ENCODE data around the gene CPLX1. TPM values are rescaled to one million over a fixed set of nuclear protein-coding genes. Genes with fewer than 3 reads are reported as not detected.
A peak's percentile ranks its signal among the peaks of the same experiment; 100 is the strongest.
"Not testable (repeated sequence)": the region's sequence is repeated elsewhere in the genome, so short reads cannot be mapped to it uniquely, and the experiment has no call there.

Gene CPLX1
- total RNA-seq, 4 donors from 2014 or later: 1.8 to 2.4 (median 2.4) TPM; not detected in 1

DNA sequence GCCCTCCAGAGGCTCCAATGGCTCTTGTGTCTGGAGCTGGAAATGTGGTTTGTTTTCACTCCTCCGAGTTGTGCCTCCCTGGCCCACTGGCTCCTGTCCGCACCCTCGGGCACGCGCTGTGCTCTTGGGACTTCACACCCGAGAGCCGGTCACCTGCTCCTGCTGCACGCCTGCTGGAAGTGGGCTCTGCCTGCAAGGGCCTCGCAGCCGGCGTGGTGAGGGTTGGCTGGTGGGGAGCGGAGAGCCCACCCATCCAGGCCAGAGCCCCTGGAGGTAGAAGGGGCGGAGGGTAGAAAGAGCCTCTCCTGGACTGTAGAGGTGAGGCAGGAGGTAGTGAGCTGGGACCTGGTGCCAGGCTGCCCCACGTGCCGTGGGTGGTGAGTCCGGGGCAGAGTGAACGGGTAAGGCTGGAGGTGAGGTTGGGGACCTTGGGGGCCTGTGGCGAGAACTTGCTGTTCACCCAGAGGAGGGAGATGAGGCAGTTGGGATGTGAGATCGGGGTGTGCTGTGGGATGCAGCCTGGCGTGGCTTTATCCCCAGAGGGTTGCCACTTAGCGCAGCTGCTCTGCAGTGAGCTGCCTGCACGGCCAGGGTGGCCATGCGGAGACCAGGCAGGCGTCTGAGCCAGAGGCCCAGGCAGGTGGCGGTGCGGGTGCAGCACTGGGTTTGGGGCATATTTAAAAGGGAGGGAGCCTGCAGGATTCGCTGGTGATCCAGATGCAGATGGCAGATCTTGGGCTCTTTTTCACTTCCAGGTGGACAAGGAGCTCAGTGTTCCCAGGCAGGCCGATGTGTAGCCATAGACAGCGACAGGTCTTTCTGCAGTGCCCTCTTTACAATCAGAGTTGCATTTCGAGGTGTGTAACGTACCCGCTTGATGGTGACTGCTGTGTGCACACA is 71.5 kb downstream of the CPLX1 start:
- peaks cover 0 to 87% (median 6%) of the 10 kb centered on the region in 3 donors for H3K36me3 ChIP-seq
- no peaks in the 10 kb centered on the region for H3K27me3 ChIP-seq

DNA sequence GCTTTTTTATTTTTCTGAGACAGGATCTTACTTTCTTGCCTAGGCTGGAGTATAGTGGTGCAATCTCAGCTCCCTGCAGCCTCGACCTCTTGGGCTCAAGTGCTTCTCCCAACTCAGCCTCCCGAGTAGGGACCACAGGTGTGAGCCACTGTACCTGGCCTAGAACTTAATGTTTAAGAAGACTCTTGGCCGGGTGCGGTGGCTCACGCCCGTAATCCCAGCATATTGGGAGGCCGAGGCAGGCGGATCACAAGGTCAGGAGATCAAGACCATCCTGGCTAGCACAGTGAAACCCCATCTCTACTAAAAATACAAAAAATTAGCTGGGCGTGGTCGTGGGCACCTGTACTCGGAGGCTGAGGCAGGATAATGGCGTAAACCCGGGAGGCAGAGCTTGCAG is 72.7 kb downstream of the CPLX1 start:
- not testable (repeated sequence) for H3K27ac ChIP-seq; H3K4me3 ChIP-seq; H3K4me1 ChIP-seq; H3K27me3 ChIP-seq; DNase-seq (ENCODE audit: low spot score in 2 of 2)
- WGBS, 2 donors: 96 to 97% methylated on average over 13 of the region's 13 CpGs
- Histone ChIP-seq H3K36me3 (peaks cover 3 to 96% (median 6%) of the 10 kb centered on the region in 3 donors), H3K9me3 (peaks cover 0 to 43% (median 0%) of the 10 kb centered on the region in 4 donors)

More for the DNA sequence above, 71.5 kb downstream of the CPLX1 start:
- WGBS, 2 donors: 92 to 96% methylated on average over 27 to 32 of the region's 32 CpGs
- peaks cover 0 to 8% (median 4%) of the 10 kb centered on the region in 4 donors for H3K4me1 ChIP-seq
- no peak for DNase-seq (ENCODE audit: low spot score in 2 of 2)
- no peak overlapping the region for H3K27ac ChIP-seq
- H3K9me3 ChIP-seq: peaks cover 0 to 40% (median 0%) of the 10 kb centered on the region in 4 donors
- no peak for TF ChIP-seq POLR2A (IDR thresholded peaks at IDR 0.05)
- no peak overlapping the region for H3K4me3 ChIP-seq

DNA sequence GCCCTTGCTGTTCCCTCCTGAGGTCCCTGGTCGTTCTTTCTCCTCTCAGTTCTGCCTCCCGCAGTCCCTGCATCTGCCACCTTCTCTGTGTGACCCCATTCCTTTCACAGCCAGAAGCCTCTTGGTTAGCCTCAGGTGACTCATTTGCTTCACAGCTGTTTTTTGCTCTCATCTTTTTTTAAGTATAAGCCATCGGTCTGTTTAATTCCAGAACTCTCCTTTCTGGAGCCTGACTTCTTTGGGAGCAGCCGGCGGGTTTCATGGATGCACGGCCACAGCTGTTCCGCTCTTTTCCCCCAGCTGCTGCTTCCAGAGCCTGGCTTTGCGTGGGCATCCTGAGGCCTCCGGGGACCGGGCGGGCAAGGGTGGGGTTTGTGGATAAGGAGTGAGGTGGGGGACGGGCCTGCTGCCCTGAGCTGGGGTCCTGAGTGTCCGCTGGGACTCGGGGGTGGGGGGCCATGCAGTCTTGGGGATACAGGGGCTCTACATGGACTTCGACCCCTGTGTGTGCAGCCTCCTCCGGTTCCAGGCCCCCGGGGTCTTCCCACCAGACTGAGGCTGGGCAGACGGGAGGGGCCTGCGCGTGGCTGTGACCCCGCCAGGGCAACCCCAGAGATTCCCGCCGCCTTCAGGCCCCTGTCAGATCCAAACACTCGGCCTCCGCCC is 73.6 kb downstream of the CPLX1 start:
- 89 to 92% methylated on average over 19 to 25 of the region's 25 CpGs for WGBS, 2 donors
- peaks cover 3 to 95% (median 6%) of the 10 kb centered on the region in 3 donors for H3K36me3 ChIP-seq

DNA sequence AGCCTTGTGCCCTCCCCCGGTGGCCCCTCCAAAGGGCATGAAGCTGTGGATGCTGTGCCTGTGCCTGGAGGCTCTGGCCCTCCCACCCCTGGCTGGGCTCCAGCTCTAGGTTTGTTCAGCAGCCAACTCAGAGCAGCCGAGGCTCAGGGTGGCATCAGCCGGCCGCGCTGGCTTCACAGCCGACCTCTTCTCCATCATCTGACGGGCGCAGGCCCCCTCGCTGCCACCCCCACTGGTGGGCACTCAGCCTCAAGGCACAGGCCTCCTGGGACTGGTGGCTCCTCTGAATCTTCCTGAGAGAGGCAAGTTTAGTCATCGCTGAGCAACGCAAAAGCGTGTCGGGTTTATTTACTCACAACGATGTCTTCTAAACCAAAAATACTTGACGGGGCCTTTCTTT is 74.3 kb downstream of the CPLX1 start:
- H3K36me3 ChIP-seq: peaks cover 3 to 88% (median 6%) of the 10 kb centered on the region in 3 donors
- H3K27ac ChIP-seq: no peak overlapping the region
- peaks cover 0 to 8% (median 4%) of the 10 kb centered on the region in 4 donors for H3K4me1 ChIP-seq
- TF ChIP-seq, protein P1, sequence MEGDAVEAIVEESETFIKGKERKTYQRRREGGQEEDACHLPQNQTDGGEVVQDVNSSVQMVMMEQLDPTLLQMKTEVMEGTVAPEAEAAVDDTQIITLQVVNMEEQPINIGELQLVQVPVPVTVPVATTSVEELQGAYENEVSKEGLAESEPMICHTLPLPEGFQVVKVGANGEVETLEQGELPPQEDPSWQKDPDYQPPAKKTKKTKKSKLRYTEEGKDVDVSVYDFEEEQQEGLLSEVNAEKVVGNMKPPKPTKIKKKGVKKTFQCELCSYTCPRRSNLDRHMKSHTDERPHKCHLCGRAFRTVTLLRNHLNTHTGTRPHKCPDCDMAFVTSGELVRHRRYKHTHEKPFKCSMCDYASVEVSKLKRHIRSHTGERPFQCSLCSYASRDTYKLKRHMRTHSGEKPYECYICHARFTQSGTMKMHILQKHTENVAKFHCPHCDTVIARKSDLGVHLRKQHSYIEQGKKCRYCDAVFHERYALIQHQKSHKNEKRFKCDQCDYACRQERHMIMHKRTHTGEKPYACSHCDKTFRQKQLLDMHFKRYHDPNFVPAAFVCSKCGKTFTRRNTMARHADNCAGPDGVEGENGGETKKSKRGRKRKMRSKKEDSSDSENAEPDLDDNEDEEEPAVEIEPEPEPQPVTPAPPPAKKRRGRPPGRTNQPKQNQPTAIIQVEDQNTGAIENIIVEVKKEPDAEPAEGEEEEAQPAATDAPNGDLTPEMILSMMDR (IDR thresholded peaks at IDR 0.05): no peak
- no peak for TF ChIP-seq EP300 (IDR thresholded peaks at IDR 0.05)
- TF ChIP-seq POLR2A (IDR thresholded peaks at IDR 0.05): no peak
- WGBS, 2 donors: 89 to 92% methylated on average over 11 to 15 of the region's 15 CpGs
- no peak for DNase-seq (ENCODE audit: low spot score in 2 of 2)
- no peaks in the 10 kb centered on the region for H3K27me3 ChIP-seq
- no peak overlapping the region for H3K4me3 ChIP-seq
- peaks cover 0 to 37% (median 0%) of the 10 kb centered on the region in 4 donors for H3K9me3 ChIP-seq

More for the DNA sequence above, 73.6 kb downstream of the CPLX1 start:
- H3K4me3 ChIP-seq: no peak overlapping the region
- H3K27me3 ChIP-seq: no peaks in the 10 kb centered on the region
- peaks cover 0 to 8% (median 4%) of the 10 kb centered on the region in 4 donors for H3K4me1 ChIP-seq
- DNase-seq (ENCODE audit: low spot score in 2 of 2): no peak
- H3K27ac ChIP-seq: no peak overlapping the region
- H3K9me3 ChIP-seq: peaks cover 0 to 42% (median 0%) of the 10 kb centered on the region in 4 donors
- TF ChIP-seq, protein P1 (IDR thresholded peaks at IDR 0.05): no peak
- no peak for TF ChIP-seq EP300 (IDR thresholded peaks at IDR 0.05)
- TF ChIP-seq POLR2A (IDR thresholded peaks at IDR 0.05): no peak

DNA sequence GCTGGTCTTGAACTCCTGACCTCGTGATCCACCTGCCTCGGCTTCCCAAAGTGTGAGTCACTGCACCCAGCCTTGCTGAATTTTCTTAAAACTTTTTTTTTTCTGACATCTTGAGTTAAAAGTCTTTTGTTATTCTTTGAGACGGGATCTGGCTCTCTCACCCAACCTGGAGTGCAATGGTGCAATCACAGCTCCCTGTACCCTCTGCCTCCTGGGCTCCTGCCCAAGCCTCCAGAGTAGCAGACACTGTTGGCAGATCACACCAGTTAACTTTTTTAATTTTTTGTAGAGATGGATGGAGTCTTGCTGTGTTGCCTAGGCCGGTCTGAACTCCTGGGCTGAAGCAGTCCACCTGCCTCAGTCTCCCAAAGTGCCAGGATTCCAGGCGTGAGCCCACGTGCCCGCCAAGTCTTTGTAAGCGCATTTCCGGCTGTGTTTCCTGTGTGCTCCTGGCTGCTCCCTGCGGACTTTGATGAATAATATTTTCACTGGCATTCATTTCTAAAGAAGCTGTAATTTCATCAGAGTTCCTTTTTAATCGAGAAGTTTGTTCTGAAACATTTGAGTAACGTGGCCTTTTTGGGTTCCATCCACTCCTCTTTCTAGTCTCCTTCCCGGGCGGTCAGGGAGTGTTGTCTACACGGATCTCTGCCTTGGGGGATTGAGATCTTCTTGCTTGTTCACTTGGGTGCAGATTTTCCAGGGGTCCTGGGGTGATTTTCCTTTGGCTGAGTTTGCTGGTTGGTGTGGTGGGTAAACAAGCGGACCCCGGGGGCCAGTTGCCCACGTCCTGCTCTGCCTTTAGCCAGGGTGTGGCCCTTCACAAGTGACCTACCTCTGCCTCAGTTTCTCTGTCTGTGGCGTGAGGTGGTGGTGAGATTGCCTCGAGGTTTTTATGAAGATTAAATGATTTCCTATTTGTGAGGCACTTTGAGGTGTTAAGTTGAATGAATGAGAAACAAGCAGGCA is 75.9 kb downstream of the CPLX1 start:
- H3K4me3 ChIP-seq: no peak overlapping the region
- peak; percentile 51 to 68 for DNase-seq (ENCODE audit: low spot score in 2 of 2)
- peaks cover 3 to 71% (median 6%) of the 10 kb centered on the region in 3 donors for H3K36me3 ChIP-seq
- H3K4me1 ChIP-seq: peaks cover 0 to 8% (median 4%) of the 10 kb centered on the region in 4 donors
- H3K9me3 ChIP-seq: peaks cover 0 to 34% (median 0%) of the 10 kb centered on the region in 4 donors
- H3K27ac ChIP-seq: peak overlapping the region in 2 of 4 donors; percentile 72 to 84
- TF ChIP-seq, protein P1 (IDR thresholded peaks at IDR 0.05): peak in 1 of 5 experiments; percentile 14
- TF ChIP-seq POLR2A (IDR thresholded peaks at IDR 0.05): peak in 1 of 2 donors; percentile 10
- peak in 1 of 2 donors; percentile 75 for TF ChIP-seq EP300 (IDR thresholded peaks at IDR 0.05)
- no peaks in the 10 kb centered on the region for H3K27me3 ChIP-seq
- 63 to 72% methylated on average over 20 of the region's 20 CpGs for WGBS, 2 donors

Measured in tibial nerve (tissue), 4 donors.